ENCODE results near the gene ADGRV1. TPM values are rescaled to one million over a fixed set of nuclear protein-coding genes. Genes with fewer than 3 reads are reported as not detected.

Gene ADGRV1
- total RNA-seq, 2 donors from 2014 or later = 16.4 to 20.9 TPM

- Histone ChIP-seq H3K4me1 (replicated peaks) (no peaks in the 10 kb centered on the region), H3K27ac (no peak overlapping the region), H3K36me3 (no peaks in the 10 kb centered on the region), H3K4me3 (no peak overlapping the region), H3K9me3 (no peaks in the 10 kb centered on the region), H3K27me3 (replicated peaks; ENCODE audit: insufficient read depth) (no peaks in the 10 kb centered on the region)
- intact Hi-C loops (cut with DNase I) = no loop called here
- TF ChIP-seq POLR2A (IDR thresholded peaks at IDR 0.05) = no peak
- TF ChIP-seq, protein P1, sequence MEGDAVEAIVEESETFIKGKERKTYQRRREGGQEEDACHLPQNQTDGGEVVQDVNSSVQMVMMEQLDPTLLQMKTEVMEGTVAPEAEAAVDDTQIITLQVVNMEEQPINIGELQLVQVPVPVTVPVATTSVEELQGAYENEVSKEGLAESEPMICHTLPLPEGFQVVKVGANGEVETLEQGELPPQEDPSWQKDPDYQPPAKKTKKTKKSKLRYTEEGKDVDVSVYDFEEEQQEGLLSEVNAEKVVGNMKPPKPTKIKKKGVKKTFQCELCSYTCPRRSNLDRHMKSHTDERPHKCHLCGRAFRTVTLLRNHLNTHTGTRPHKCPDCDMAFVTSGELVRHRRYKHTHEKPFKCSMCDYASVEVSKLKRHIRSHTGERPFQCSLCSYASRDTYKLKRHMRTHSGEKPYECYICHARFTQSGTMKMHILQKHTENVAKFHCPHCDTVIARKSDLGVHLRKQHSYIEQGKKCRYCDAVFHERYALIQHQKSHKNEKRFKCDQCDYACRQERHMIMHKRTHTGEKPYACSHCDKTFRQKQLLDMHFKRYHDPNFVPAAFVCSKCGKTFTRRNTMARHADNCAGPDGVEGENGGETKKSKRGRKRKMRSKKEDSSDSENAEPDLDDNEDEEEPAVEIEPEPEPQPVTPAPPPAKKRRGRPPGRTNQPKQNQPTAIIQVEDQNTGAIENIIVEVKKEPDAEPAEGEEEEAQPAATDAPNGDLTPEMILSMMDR (IDR thresholded peaks at IDR 0.05) = no peak
- no peak for TF ChIP-seq POLR2AphosphoS5 (IDR thresholded peaks at IDR 0.05)
- DNase-seq (ENCODE audit: low spot score) = no peak
- 81% methylated on average over 4 of the region's 4 CpGs for WGBS
These were observed 132.9 kb downstream of the ADGRV1 start for GRCh38 chr5:90691533-90691932.

GRCh38 chr5:90696153-90696552, 137.6 kb downstream of the ADGRV1 start:
- DNase-seq (ENCODE audit: low spot score) = no peak
- Histone ChIP-seq H3K27ac (no peak overlapping the region), H3K9me3 (no peaks in the 10 kb centered on the region), H3K36me3 (no peaks in the 10 kb centered on the region), H3K27me3 (replicated peaks; ENCODE audit: insufficient read depth) (no peaks in the 10 kb centered on the region), H3K4me1 (replicated peaks) (no peaks in the 10 kb centered on the region), H3K4me3 (no peak overlapping the region)
- intact Hi-C loops (cut with DNase I) = no loop called here
- WGBS = 70% methylated on average over 2 of the region's 2 CpGs
- TF ChIP-seq, protein P1 (IDR thresholded peaks at IDR 0.05) = no peak
- TF ChIP-seq POLR2A (IDR thresholded peaks at IDR 0.05) = no peak
- no peak for TF ChIP-seq POLR2AphosphoS5 (IDR thresholded peaks at IDR 0.05)

GRCh38 chr5:90700299-90700698, 141.7 kb downstream of the ADGRV1 start:
- WGBS = 69% methylated on average over 2 of the region's 2 CpGs
- Histone ChIP-seq H3K9me3 (no peaks in the 10 kb centered on the region), H3K27ac (no peak overlapping the region), H3K4me3 (no peak overlapping the region), H3K27me3 (replicated peaks; ENCODE audit: insufficient read depth) (no peaks in the 10 kb centered on the region), H3K4me1 (replicated peaks) (no peaks in the 10 kb centered on the region), H3K36me3 (no peaks in the 10 kb centered on the region)
- DNase-seq (ENCODE audit: low spot score) = no peak
- TF ChIP-seq, protein P1 (IDR thresholded peaks at IDR 0.05) = no peak
- intact Hi-C loops (cut with DNase I) = no loop called here

- DNase-seq (ENCODE audit: low spot score) = no peak
- Histone ChIP-seq H3K36me3 (no peaks in the 10 kb centered on the region), H3K27me3 (replicated peaks; ENCODE audit: insufficient read depth) (no peaks in the 10 kb centered on the region), H3K27ac (no peak overlapping the region), H3K4me1 (replicated peaks) (no peaks in the 10 kb centered on the region), H3K9me3 (no peaks in the 10 kb centered on the region), H3K4me3 (no peak overlapping the region)
- intact Hi-C loops (cut with DNase I) = no loop called here
- TF ChIP-seq, protein P1 (IDR thresholded peaks at IDR 0.05) = no peak
- TF ChIP-seq POLR2A (IDR thresholded peaks at IDR 0.05) (no peak), POLR2AphosphoS5 (IDR thresholded peaks at IDR 0.05) (no peak)
These were observed 145.3 kb downstream of the ADGRV1 start for GRCh38 chr5:90703932-90704331.

- H3K4me1 ChIP-seq (replicated peaks) = no peaks in the 10 kb centered on the region
- 94% methylated on average over 1 of the region's 1 CpG for WGBS
- no peak for DNase-seq (ENCODE audit: low spot score)
- H3K36me3 ChIP-seq = no peaks in the 10 kb centered on the region
- H3K27me3 ChIP-seq (replicated peaks; ENCODE audit: insufficient read depth) = no peaks in the 10 kb centered on the region
- intact Hi-C loops (cut with DNase I) = no loop called here
- no peak overlapping the region for H3K4me3 ChIP-seq
- no peak for TF ChIP-seq POLR2A (IDR thresholded peaks at IDR 0.05)
- TF ChIP-seq, protein P1 (IDR thresholded peaks at IDR 0.05) = no peak
- no peak for TF ChIP-seq POLR2AphosphoS5 (IDR thresholded peaks at IDR 0.05)
- no peaks in the 10 kb centered on the region for H3K9me3 ChIP-seq
- H3K27ac ChIP-seq = no peak overlapping the region
These were observed 149.1 kb downstream of the ADGRV1 start for GRCh38 chr5:90707698-90708097.

Measured in prostate gland (tissue), 2 donors.